GM11168 (cell line): ENCODE measurements around the gene USH1G.
"Not testable (repeated sequence)": the region's sequence is repeated elsewhere in the genome, so short reads cannot be mapped to it uniquely, and the experiment has no call there.

Experiments
- in situ Hi-C: fragments of 300-500 bp; cut with MboI; formaldehyde crosslinking; loops from one replicate; pipeline ENCODE4 v1.12.0; 2022; ENCODE audit warnings: low sequenced_read_pairs; ENCODE audit not compliant: unreplicated experiment

USH1G gene

DNA sequence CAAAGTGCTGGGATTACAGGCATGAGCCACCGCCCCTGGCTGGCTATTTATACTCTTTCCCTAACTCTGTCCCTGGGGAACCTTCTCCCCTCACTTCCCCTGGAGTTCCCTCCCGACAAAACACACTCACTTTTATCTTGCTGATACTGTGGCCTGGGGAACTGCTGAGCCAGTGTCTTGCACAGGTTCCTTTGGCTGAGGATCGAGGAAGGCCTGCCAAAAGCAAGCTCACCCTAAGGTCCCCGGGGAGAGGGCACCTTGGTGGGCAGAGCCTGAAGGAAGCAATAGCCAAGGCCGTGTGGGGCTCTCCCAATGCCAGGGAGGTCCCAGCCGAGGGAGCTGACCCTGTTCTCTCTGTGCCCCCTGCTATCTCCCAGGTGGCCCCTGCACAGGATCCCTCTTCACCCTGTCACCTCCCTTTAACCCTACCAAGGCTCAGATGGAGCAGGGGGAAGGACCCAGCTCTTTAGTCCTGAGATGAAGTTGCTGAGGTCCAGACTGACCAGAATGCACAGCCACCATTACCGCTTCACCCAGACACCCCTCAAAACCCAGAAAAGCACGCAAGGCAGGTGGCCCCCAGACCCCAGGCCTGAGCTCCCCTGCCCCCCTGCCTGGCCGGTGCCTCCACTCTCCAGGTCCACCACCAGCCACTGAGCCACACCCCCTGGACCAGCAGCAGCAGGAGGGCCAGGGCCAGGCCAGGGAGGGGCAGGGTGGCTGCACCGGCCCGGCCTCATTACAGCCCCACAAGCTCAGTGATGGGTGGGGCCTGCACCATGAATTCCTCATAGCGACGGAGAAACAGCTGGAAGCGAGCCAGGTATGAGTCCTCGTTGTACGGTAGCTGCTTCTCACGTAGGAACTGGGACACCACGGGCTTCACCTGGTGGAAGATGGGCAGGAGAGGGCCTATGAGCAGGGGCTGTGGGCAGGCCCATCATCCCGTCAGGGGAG is 45.2 kb downstream of the USH1G start:
- in situ Hi-C loops: no loop called here

DNA sequence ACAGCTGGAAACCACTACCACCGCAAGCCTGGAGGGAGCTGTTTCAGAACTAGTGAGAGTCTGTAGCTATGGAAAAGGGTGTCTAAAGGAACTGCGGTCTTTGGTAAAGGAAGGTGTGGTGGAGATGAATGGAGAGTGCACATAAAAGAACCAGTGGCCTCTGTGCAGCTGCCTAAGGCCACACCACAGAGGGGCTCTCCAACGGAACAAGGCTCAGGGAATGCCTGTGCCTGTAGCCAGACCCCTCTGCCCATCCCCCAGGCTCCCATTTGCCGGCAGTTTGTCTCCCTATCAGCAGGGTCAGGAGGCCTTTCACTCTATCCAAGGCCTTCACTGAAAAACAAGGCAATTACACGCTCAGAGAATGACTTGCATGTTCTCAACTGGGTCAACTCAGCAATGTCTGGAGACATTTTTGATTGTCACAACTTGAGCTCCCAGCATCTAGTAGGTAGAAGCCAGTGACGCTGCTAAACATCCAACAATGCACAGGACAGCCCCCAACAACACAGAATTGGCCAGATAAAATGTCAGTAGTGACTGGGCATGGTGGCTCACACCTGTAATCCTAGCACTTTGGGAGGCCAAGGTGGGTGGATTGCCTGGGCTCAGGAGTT is 47.0 kb downstream of the USH1G start:
- in situ Hi-C loops: no loop called here

DNA sequence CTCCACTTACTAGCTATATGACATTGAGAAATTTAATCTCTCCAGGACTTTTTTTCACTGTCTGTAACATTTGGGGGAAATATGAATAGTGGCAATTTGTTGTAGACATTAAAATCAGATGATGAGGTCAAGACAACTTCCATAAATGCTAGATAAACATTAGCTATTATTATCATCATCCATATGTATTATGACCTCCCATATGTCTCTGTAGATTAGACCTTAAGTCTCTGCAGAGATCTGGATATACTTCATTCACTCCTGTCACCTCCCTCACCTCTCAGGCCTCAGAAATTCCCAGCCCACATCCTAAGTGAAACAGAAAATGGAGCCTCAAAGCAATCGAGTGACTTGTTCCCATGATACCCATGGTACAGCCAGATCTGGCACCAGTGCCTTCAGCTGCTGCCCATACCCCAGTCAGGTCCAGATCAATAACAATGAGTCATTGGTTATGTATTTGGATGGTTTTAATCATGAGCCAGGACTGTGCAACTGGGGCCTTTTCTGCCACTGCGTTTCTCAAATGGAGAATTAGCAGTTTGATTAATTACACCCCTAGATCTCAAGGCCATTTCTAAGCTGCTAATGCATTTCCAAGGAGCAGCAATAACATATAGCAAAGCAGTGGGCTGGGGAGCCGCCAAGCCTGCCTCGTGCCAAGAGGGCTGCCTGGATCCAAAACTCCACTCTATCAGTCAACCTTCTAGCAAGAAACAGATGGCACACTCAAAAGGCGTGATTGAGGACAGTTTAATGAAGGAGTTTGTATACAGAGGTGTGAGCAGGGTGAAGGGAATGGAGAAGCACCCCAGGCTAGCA is 47.7 kb downstream of the USH1G start:
- in situ Hi-C loops: no loop called here

DNA sequence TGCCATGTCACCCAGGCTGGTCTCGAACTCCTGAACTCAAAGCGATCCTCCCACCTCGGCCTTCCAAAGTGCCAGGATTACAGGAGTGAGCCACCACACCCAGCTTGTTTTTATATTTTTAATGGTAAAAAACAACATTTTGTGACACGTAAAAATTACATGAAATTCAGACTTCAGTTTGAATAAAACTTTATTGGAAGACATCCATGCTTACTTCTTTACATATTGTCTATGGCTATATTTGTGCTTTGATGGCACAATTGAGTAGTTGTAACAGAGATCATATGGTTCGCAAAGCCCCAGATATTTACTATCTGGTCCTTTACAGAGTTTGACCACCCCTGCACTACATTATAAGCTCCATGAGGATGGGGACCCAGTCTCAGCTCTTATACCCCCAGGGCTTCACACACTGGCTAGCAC is 48.4 kb downstream of the USH1G start:
- in situ Hi-C loops: no loop called here

DNA sequence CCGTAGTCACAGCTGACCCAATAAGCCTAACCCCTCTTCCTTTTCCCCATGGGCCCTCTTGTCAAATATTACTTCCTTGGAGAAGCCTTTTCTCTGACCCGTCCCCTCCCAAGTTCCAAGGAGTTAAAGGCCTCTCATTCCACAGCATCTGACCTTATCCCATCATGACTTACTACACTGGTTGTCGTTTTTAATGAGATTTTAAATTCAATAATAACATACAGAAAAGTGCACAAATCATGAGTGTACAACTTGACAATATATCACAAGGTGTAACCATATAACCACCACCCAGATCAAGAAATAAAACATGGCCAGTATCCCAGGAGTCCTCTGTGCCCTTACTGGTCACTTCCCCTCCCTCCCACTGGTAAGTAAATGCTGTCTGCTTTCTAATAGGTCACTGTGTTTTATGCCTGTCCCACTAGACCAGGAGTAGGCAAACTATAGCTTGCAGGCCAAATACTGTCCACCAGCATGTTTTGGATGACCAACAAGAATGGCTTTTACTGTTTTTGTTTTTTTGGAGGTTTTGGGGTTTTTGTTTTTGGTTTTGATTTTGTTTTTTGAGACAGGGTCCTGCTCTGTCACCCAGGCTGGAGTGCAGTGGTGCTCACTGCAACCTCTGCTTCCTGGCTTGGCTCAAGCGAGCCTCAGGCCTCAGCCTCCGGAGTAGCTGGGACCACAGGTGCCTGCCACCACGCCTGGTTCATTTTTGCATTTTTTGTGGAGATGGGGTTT is 49.0 kb downstream of the USH1G start:
- in situ Hi-C loops: no loop called here

DNA sequence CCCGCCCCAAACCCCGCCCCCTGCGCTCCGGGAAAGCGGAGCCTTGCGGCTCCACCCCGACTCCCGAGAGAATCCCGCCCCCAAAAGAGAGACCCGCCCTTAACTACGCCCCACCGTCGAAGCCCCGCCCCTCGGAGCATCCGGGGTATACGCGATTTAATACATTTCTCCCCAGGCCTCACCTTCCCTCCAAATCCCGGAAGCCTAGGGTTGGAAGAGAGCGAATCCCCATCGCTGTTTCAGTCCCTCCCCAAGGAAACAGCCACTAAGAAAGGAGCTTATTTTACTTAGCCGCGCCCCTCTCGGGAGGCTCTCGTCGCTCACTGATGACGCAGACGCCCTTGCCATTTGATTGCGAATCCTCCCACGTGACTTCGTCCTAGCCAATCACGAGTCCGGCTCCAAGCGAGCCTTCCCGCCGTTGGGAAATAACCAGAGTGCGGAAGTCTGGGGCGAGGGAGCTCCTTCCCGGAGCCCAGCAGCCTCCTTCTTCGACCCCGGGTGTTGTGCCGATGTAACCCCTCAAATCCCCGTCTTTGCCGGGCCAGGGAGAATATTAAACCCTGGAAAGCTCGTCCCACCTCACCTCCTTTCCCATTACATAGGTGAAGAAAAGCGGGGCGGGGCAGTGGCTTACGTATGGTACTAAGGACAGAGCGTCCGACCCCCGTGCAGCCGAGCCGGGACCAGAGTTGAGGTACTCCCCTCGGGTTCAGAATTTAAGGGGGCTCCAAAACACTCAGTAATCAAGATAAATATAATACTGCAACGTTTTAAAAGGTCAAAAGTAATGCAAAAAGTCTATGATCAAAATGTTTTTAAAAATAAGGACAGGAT is 49.8 kb downstream of the USH1G start:
- in situ Hi-C loops: no loop called here

DNA sequence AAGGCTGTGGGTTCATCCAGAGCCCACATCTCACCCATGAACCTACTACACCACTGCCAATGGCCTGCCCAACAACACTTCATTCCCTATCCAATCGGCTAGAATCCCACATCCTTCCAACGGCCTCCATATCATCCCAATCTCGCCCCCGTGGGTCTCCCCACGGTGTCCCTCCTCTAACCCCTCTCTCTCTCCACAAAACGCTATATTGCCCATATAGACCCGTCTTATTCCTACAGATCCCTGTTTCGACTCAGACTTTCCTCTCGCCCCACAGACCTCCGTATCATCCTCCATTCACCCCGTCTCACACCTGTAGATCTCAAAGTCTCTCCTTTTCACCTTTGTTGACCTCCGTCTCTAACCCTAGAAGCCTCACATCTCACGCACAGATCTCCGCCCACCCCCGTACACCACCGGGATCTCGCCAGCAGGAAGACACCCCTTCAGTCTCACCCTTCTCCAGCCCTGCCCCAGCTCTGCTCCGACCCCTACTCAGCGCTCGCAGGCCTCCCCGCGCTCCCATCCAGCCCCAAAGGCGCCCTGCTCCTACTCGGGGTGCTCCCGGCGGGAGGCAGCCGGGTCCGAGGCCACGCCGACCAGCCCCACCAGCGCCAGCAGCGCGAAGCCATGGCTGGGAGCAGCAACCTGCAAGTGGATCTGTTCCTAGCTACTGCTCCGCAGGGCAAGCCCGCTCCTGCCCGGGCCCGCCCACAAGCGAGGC is 50.6 kb downstream of the USH1G start, which contains the start of gene FDXR:
FDXR (minus strand) TSS at position 682 of the 724 bp plus-strand sequence; CDS start at position 632, 50 bp downstream.
- in situ Hi-C loops: no loop called here

DNA sequence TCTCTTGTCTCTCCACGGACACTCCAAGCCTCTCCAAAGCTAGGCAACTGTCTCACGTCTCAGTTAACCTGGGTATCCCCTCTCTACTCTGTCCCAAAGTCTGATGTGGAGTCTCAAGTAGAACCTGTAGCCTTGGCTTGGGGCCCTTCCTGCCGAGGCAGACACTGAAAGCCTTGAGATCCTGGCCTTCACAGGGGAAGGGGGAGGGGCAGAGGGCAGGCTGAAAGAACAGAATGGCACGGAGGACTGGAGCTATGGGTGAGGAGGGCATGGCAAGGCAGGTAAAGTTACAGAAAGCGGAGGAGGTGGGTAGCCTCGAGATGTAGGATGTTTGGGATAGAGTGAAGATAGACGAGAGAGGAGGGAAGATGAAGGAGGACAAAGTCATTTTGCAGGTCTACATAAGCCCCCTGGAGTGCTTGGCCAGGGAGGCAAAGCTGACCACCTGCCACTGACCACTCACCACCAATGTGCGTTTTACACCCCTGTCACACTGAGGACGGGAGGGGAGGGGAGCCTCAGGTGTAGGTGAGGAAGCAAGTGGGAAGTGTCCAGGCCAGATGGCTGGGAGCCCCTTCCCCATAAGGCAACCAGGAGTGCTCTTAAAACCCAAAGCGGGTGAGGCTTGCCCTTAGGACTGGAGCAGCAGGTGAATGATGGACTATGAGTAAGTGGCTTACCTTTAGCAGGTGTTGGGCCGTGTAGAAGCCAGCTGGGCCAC is 51.5 kb downstream of the USH1G start:
- in situ Hi-C loops: no loop called here

DNA sequence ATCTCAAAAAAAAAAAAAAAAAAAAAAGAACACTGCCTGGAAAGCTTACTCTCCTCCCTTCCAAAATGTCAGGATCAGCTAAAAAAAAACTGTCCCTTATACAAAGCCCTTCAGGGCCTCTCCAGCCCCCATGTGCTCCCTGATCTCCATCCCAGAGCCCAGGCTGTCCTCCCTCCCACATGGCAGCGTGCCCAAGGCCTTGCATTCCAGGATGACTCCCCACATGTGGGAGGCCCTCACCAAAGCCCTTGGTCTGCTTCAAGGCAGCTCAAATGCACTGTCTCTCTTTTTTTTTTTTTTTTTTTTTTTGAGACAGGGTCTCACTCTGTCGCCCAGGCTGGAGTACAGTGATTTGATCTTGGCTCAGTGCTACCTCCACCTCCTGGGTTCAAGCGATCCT is 52.5 kb downstream of the USH1G start:
- in situ Hi-C loops: no loop called here

DNA sequence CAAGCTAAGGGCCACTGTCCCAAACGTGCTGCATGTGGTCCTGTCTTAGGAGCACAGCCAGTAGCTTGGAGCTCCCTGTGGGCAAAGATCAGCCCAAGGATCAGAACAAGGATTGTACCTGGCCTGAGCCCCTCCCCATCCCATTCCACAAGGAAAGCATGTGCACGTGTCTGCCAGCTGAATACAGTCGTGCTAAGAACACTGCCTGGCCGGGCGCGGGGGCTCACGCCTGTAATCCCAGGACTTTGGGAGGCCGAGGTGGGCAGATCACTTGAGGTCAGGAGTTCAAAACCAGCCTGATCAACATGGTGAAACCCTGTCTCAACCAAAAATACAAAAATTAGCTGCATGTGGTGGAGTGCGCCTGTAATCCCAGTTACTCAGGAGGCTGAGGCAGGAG is 53.0 kb downstream of the USH1G start:
- in situ Hi-C loops: not testable (repeated sequence)

DNA sequence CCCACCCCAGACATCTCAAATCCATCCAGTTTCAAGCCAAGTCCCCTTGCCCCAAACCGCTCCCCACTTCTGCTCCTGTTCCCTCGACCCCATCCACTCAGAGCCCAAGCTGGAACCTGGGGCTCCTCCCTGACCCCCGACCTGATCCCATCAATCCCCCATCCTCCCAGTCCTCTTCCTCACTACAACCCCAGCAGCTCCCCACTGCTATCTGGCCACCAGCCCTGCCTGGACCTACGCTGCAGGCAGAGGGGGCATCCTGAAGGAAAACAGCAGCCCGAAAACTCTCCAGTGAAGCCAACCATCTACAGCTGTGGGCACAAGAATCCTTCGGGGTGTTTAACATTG is 54.2 kb downstream of the USH1G start:
- in situ Hi-C loops: no loop called here

DNA sequence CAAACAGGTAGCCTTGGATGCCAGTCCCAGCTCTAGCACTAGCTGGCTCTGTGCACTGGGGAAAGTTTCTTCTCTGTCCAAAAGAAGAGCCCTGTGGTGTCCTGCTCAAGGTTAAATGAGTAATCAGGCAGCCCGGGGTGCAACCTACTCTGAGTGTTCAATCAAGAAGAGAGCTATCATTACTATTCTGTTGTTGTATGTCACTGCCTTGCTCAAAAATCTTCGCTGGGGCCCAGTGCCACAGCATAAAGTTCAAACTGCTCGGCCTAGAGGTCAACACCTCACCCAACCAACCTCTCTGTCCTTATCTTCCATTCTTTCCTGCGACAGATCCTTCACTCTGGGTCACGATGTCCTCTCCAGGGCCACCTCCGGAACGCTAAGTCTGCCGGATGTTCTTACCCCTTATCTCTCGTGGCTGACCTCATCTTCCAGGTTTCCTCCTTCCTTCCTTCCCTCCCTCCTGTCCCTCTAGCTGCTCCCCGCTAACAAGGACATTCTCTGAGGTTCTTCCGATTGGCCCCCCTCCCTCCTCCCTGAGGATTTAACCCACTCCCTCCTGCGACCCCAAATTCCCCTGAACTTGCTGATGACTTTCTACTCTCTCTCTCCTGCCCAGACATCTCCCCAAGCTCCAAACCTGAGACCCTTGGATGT is 54.7 kb downstream of the USH1G start:
- in situ Hi-C loops: no loop called here

DNA sequence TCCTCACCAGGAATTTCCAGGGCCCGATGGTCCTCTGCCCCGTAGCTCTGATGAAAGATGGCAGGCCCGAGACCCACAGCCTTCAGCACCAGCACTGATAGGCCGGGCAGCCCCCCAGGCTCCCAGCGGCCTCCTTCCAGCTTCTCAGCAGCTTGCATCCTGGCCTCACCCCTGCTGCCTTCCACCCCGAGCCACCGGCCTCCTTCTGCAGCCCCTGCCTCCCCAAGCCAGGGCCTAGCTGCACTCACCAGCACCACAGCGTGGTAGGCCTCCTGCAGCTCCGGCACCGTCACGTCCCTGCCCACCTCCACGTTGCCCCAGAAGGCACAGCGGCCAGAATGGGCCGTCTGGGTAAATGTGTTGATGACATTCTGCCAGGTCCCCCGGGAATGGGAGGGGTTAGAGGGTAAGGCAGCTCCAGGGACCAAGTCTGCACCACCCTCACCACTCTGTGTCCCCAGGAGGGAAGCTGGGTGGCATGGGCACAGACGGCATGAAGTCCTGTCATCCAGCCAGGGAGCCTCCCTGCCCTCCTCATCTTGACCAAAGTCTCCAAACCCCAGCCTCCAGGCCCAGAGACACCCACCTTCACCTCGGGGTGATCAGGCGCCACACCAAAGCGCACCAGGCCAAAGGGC is 56.7 kb downstream of the USH1G start:
- in situ Hi-C loops: no loop called here
